Measurements from ENCODE around the gene DUSP5.

DUSP5 gene

GRCh38 chr10:110501142-110501937 lies 3.6 kb downstream of the DUSP5 start:
- peak; percentile 94 to 97 for DNase-seq

- DNase-seq = no peak
Observed at GRCh38 chr10:110502072-110502845, 4.6 kb downstream of the DUSP5 start.

GRCh38 chr10:110502851-110503301 lies 5.2 kb downstream of the DUSP5 start:
- peak; percentile 99 to 100 for DNase-seq

DNA sequence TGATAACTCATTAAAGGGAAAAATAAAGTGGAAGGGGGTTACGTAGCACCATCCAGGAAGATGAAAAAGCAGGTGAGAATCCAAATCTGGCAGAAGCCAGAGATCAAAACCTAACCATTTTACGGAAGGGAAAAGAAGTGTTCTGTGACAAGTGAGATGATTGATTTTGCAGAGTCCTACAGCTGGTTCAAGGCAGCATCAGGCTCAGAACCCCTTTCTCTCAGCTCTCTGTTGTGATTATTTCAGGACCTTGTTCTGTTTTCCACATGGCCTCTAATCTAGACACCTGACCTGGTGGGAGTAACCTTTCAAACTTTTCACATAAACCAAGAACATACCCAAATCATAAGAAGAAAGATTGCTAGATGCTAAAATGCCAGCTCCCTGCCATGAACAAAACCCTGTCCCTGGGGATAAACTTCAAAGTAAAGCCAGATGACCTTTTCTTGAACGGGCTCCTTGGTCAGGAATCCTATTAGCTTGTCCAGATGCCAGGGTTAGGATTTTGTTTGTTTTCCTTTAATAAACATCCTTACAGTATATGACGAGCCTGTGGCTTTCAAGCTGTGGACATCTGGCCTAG lies 5.9 kb downstream of the DUSP5 start:
- DNase-seq = no peak

DNA sequence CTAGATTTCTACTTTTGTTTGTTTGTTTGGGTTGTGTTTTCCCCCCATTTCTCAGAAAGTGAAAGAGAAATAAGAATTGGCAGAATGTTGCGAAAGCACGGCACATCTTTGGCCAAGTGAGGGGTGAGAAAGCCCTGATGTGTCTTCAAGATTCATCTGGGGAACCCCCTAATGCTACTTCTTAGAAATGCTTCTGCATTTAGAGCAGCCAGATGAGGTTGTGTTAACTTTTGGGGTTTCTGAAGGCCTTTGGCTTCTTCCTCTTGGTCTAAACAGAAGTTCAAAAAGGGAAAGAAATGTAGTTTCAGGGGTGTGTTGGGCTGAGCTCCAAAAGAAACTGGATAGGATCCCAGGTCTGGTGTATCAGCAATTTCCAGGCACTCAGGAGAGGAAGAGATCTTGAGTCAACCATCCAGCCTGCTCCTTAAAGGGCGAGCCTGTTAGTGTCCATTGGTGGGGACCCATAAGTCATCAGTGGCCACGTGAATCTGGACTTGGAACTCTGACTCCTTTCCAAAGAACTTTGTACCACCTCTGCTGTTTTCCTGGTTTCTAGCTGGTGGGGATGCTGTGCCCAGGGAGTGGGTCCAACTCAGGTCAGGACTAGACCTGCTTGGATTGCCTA lies 6.5 kb downstream of the DUSP5 start:
- peak; percentile 79 to 86 for DNase-seq

GRCh38 chr10:110505130-110505770 lies 7.5 kb downstream of the DUSP5 start:
- no peak for DNase-seq

GRCh38 chr10:110506448-110506847 lies 8.7 kb downstream of the DUSP5 start:
- DNase-seq = no peak

GRCh38 chr10:110507346-110507745 lies 9.6 kb downstream of the DUSP5 start:
- DNase-seq = no peak

DNA sequence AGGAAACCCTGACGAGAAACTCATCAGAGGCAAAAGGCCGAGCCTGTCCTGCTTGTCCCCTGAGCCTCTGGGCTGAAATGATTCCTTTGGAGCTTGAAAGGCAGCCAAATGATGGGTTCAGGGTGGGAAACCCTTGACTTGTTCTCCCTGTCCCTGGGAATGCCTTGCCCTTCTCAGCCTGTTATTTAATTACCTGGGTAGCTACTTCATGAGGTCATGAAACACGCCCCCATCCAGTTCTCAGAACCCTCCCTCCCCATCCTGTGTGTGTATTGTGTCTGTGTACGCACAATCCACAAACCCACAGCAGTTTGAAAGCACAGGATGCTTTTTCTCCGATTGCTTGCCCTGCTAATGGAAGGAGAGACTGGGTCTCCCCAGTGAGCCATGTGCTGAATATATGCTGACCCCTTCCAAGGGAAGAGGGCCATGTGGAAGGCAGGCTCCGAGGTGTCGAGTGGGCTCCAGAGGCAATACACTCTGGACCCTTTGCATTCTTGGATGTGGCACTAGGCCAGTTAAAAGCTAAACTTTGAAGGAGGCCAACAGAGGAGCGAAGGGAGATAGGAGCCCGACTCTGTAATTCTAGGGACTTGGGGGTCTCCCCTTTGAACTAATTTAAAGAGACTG lies 10.6 kb downstream of the DUSP5 start:
- DNase-seq = no peak

DNA sequence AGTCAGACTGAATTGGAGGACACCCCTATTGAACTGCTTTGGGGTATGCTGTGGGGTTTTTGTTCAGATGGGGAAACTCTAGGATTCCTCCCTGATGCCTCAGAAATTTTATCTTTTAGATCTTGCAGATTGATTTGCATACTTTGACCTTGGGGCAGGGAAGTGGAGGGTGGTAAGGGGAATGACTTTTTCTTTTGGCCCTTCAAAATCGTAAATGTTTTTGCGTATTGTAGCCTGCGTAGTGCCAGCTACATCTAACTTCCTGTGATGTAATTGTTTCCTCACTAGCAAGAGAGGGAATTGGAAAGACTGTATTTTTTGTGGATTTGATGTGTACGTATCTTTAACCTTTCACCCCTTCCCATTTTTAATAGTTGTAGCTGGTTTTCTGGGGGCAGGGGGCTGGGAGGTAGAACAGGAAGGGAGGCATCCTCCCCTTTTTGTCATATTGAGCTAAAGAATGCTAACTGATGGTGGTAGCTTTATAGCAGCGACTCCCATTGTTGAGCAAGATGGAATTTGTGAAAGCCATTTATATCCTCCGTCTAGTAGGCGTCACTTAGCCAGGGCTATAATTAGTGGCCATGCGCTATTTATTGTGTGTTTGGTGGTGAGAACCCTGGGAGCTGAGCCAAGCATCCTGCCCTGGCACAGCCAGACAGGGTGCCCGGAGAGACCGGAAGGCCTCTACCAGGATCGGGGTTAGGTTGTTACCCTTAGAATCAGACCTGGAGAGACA lies 11.3 kb downstream of the DUSP5 start:
- DNase-seq = no peak

DNA sequence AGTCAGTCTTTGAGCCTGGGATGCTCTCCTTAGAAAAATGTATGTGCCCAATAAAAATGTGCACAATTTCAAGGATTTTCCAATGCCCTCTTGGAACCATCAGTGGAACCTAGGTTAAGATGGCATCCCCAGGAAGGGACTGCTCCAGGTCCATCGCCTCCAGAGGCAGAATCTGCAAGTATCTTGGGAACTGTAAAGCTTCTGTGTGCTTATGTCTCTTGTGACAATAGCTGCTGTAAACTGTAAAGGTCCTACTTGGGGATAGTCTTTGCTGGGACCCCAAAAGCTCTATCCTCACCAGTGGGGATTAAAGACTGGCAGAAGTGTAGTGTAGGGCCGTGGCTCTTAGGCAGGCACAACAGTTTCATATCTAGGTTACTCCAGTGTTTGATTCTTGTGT lies 11.9 kb downstream of the DUSP5 start:
- no peak for DNase-seq

DNA sequence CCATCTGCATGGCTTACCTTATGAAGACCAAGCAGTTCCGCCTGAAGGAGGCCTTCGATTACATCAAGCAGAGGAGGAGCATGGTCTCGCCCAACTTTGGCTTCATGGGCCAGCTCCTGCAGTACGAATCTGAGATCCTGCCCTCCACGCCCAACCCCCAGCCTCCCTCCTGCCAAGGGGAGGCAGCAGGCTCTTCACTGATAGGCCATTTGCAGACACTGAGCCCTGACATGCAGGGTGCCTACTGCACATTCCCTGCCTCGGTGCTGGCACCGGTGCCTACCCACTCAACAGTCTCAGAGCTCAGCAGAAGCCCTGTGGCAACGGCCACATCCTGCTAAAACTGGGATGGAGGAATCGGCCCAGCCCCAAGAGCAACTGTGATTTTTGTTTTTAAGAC lies 12.4 kb downstream of the DUSP5 start:
- no peak for DNase-seq

- DNase-seq = no peak
Observed at GRCh38 chr10:110510730-110511129, 13.0 kb downstream of the DUSP5 start.

GRCh38 chr10:110511734-110512449 lies 14.2 kb downstream of the DUSP5 start:
- DNase-seq = no peak

GRCh38 chr10:110512461-110513187 lies 14.9 kb downstream of the DUSP5 start:
- DNase-seq = no peak

DNA sequence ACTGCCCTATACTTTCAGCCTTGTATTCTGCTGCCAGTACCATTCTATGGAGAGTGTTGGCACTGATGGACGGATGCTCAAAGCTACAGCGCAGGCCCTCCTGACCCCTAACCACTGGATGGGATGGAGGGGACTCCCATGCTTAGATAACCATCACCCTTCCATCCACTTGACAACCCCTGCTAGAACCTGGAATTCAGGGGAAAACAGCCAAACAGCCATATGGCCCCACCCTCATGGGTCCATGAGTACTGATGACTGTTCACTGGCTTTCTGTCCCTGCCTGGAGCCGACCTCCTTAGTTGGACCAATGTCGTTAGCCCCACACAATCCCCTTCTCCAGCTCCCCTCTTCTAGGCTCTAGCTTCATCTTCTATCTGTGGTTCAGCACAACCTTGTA lies 16.2 kb downstream of the DUSP5 start:
- DNase-seq = no peak

GRCh38 chr10:110514848-110515247 lies 17.1 kb downstream of the DUSP5 start:
- DNase-seq = no peak

DNA sequence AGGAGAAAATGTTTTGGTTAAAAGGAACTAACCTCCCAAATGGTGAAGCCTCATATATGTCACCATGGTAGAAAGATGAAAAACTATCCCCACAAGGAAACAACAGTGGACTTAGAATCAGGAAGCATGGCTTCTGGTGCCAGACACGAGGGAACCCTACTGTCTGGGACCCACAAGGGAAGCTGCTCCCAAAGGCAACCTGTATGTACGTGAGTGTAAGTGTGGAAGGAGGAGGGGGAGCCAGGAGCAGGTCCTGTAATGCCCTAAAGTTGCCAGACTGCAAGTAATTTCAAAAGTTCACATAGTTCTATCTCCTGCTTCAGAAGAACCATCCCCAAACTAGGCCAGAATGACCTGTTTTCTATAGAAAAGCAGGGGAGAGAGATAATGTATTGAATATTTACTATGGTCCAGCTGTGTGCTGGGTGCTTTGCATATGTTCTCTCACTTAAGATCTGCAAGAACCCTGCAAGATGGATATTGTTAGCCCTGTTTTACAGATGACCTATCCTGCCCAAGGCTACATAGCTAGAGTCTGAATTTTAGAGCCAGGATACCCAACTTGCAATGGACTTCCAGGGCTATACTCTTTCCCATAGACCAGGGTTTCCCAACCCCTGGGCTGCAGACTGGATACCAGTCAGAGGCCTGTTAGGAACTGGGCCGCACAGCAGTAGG lies 19.2 kb downstream of the DUSP5 start:
- DNase-seq = no peak

GRCh38 chr10:110522365-110522988 lies 24.8 kb downstream of the DUSP5 start:
- no peak for DNase-seq
